OCI-LY7 (cell line): ENCODE data around the gene PLVAP.

Experiments
- CTCF ChIP-seq: fragments of 200-600 bp; sonication (generic); conservative IDR thresholded peaks from 2 replicates; pipeline ENCODE4 v1.5.1; 2014; ENCODE audit warnings: mild to moderate bottlenecking, antibody characterized with exemption, low read length, moderate library complexity, mixed read lengths
- EZH2phosphoT487 ChIP-seq: fragments of 200-600 bp; sonication (generic); IDR thresholded peaks from 2 replicates; pipeline ENCODE4 v1.6.1; 2018; ENCODE audit warnings: low read depth, borderline replicate concordance, mild to moderate bottlenecking, mixed run types, antibody characterized with exemption, low read length, moderate library complexity, mixed read lengths

- TF ChIP-seq CTCF (no peak), EZH2phosphoT487 (no peak)
Measured at GRCh38 chr19:17423429-17424208, 46.5 kb upstream of the PLVAP start.
